DMS114 treated with DMSO at 0.1 percent for 48 hours (cell line): ENCODE data around the gene ZNF480.
"Not testable (repeated sequence)": the region's sequence is repeated elsewhere in the genome, so short reads cannot be mapped to it uniquely, and the experiment has no call there.

Experiments used
- DNase-seq: peaks from one replicate; lab custom pipeline; 2025; ENCODE audit not compliant: unreplicated experiment; lab: John Stamatoyannopoulos, UW

Gene ZNF480

GRCh38 chr19:52296773-52297600, at the start of gene ZNF480:
ZNF480 (plus strand) TSS chr19:52297169; CDS start chr19:52300413, 3,244 bp downstream.
- peak; percentile 70 for DNase-seq

- DNase-seq: no peak
These were observed 48.7 kb upstream of the ZNF480 start for GRCh38 chr19:52248241-52248640.

- no peak for DNase-seq
These were observed 38.5 kb upstream of the ZNF480 start for GRCh38 chr19:52258426-52258825.

GRCh38 chr19:52265556-52265955, 31.4 kb upstream of the ZNF480 start:
- not testable (repeated sequence) for DNase-seq

- DNase-seq: peak; percentile 94
These were observed 27.4 kb upstream of the ZNF480 start, which contains the start of gene ZNF766 for GRCh38 chr19:52269338-52270261. ZNF766 (plus strand) TSS chr19:52269587; CDS start chr19:52269614, 27 bp downstream.

- no peak for DNase-seq
These were observed 26.6 kb upstream of the ZNF480 start for GRCh38 chr19:52270266-52270885.

- no peak for DNase-seq
These were observed 23.7 kb upstream of the ZNF480 start for GRCh38 chr19:52273301-52273700.

- no peak for DNase-seq
These were observed 22.8 kb upstream of the ZNF480 start for GRCh38 chr19:52274191-52274590.

GRCh38 chr19:52275988-52276387, 21.0 kb upstream of the ZNF480 start:
- no peak for DNase-seq

GRCh38 chr19:52277471-52277870, 19.5 kb upstream of the ZNF480 start:
- no peak for DNase-seq

GRCh38 chr19:52286256-52286655, 10.7 kb upstream of the ZNF480 start:
- DNase-seq: no peak

- DNase-seq: no peak
These were observed 5.2 kb upstream of the ZNF480 start for GRCh38 chr19:52291781-52292180.

- DNase-seq: not testable (repeated sequence)
These were observed 4.0 kb upstream of the ZNF480 start for GRCh38 chr19:52292946-52293345.

- DNase-seq: no peak
These were observed 583 bp upstream of the ZNF480 start for GRCh38 chr19:52296400-52296772.

- no peak for DNase-seq
These were observed 814 bp downstream of the ZNF480 start for GRCh38 chr19:52297601-52298364.

- no peak for DNase-seq
These were observed 10.3 kb downstream of the ZNF480 start for GRCh38 chr19:52307275-52307674.

GRCh38 chr19:52322429-52322828, 25.5 kb downstream of the ZNF480 start:
- DNase-seq: no peak

GRCh38 chr19:52331757-52332156, 34.8 kb downstream of the ZNF480 start:
- no peak for DNase-seq

GRCh38 chr19:52335768-52336116, 38.8 kb downstream of the ZNF480 start:
- DNase-seq: no peak

- DNase-seq: peak; percentile 80
These were observed 39.3 kb downstream of the ZNF480 start, which contains the start of gene ZNF610 for GRCh38 chr19:52336117-52336790. ZNF610 (plus strand) TSS chr19:52336243; CDS start chr19:52349173, 12,930 bp downstream.
